GM23338 (cell line): Measurements from ENCODE around the gene SLC4A3.

Experiments
- CREB1 ChIP-seq: fragments of 250-450 bp; sonication (Bioruptor Pico); IDR thresholded peaks from 2 replicates; pipeline ENCODE4 v1.5.0; 2020; ENCODE audit warnings: low read depth, mild to moderate bottlenecking, moderate library complexity
- CTCF ChIP-seq, 2 experiments: fragments of 200-600 bp in 1 of 2; sonication (generic) in 1 of 2; conservative IDR thresholded peaks; 2 replicates each; pipeline versions ENCODE4 v1.5.1 to v1.6.1; 2016 to 2017; ENCODE audit warnings: antibody characterized with exemption in 2 of 2, low read depth in 2 of 2, mild to moderate bottlenecking in 2 of 2, moderate library complexity in 1 of 2
- ETS1 ChIP-seq: IDR thresholded peaks from 2 replicates; pipeline ENCODE4 v1.6.1; 2016; ENCODE audit warnings: antibody characterized with exemption
- EZH2 ChIP-seq: fragments of 200-600 bp; sonication (generic); IDR thresholded peaks from one replicate; pipeline ENCODE4 v1.8.0; 2017; ENCODE audit warnings: antibody characterized with exemption, mild to moderate bottlenecking, low read depth; ENCODE audit not compliant: unreplicated experiment
- EZH2phosphoT487 ChIP-seq: fragments of 200-600 bp; sonication (generic); IDR thresholded peaks from one replicate; pipeline ENCODE4 v1.8.1; 2018; ENCODE audit warnings: antibody characterized with exemption; ENCODE audit not compliant: unreplicated experiment
- JUNB ChIP-seq: IDR thresholded peaks from one replicate; pipeline ENCODE4 v1.6.1; 2016; ENCODE audit warnings: antibody characterized with exemption; ENCODE audit not compliant: unreplicated experiment
- NANOG ChIP-seq: IDR thresholded peaks from 2 replicates; pipeline ENCODE4 v1.6.1; 2016; ENCODE audit warnings: antibody characterized with exemption, borderline replicate concordance
- POLR2AphosphoS5 ChIP-seq: IDR thresholded peaks from 2 replicates; pipeline ENCODE4 v1.6.1; 2016; ENCODE audit warnings: antibody characterized with exemption, low read depth
- REST ChIP-seq: IDR thresholded peaks from one replicate; pipeline ENCODE4 v1.6.1; 2018; ENCODE audit warnings: antibody characterized with exemption; ENCODE audit not compliant: unreplicated experiment
- STAT1 ChIP-seq: IDR thresholded peaks from one replicate; pipeline ENCODE4 v1.6.1; 2016; ENCODE audit warnings: antibody characterized with exemption; ENCODE audit not compliant: unreplicated experiment
- ZNF114 ChIP-seq: fragments of 250-450 bp; sonication (Bioruptor Pico); IDR thresholded peaks from 2 replicates; pipeline ENCODE4 v1.5.0; 2020; ENCODE audit warnings: mild to moderate bottlenecking, moderate library complexity
- ZNF331 ChIP-seq: fragments of 250-450 bp; sonication (Bioruptor Pico); IDR thresholded peaks from 2 replicates; pipeline ENCODE4 v1.5.0; 2020; ENCODE audit warnings: low read depth, mild to moderate bottlenecking, moderate library complexity
- ZNF462 ChIP-seq: fragments of 250-450 bp; sonication (Bioruptor Pico); IDR thresholded peaks from 2 replicates; pipeline ENCODE4 v1.5.0; 2020; ENCODE audit warnings: mild to moderate bottlenecking, moderate library complexity

GRCh38 chr2:219676586-219676985, 49.2 kb downstream of the SLC4A3 start:
- TF ChIP-seq EZH2: no peak
- TF ChIP-seq CTCF (conservative IDR thresholded peaks at IDR 0.05; ENCODE audit: low read depth in 2 of 2): no peak
- no peak for TF ChIP-seq ZNF462 (CRISPR knock-in tag)
- no peak for TF ChIP-seq POLR2AphosphoS5
- no peak for TF ChIP-seq REST
- no peak for TF ChIP-seq ZNF114 (CRISPR knock-in tag)
- no peak for TF ChIP-seq CREB1 (CRISPR knock-in tag)
- TF ChIP-seq EZH2phosphoT487: no peak
- no peak for TF ChIP-seq NANOG
- TF ChIP-seq JUNB: no peak
- no peak for TF ChIP-seq ZNF331 (CRISPR knock-in tag)
- no peak for TF ChIP-seq STAT1
- TF ChIP-seq ETS1: no peak
